Skin epidermis (tissue), 12 donors: ENCODE data around the gene INPP5K.
"Not testable (repeated sequence)": the region's sequence is repeated elsewhere in the genome, so short reads cannot be mapped to it uniquely, and the experiment has no call there.

Experiments used
- H3K27ac ChIP-seq, 21 experiments: fragments of 200-600 bp; sonication (generic) in 11 of 21; one replicate each; pipeline ENCODE4 v1.5.0; 2020; ENCODE audit warnings: mild to moderate bottlenecking in 3 of 21, inconsistent platforms in 2 of 21, moderate library complexity in 2 of 21
- H3K4me3 ChIP-seq, 7 experiments: fragments of 200-600 bp; sonication (generic) in 2 of 7; one replicate each; pipeline ENCODE4 v1.5.0; 2020; ENCODE audit warnings: inconsistent platforms in 2 of 7, mild to moderate bottlenecking in 2 of 7, moderate library complexity in 1 of 7

The INPP5K gene

GRCh38 chr17:1552932-1553331 lies 36.5 kb upstream of the INPP5K start:
- no peak overlapping the region for H3K4me3 ChIP-seq
- no peak overlapping the region for H3K27ac ChIP-seq

GRCh38 chr17:1551741-1552140 lies 35.3 kb upstream of the INPP5K start:
- Histone ChIP-seq H3K27ac (no peak overlapping the region), H3K4me3 (no peak overlapping the region)

- no peak overlapping the region for H3K27ac ChIP-seq
Measured at GRCh38 chr17:1548032-1548431, 31.6 kb upstream of the INPP5K start.

GRCh38 chr17:1546292-1546922 lies 30.0 kb upstream of the INPP5K start:
- Histone ChIP-seq H3K4me3 (no peak overlapping the region), H3K27ac (peak overlapping the region in 6 of 21 experiments; percentile 4 to 34 (median 13))

More at GRCh38 chr17:1548032-1548431, 31.6 kb upstream of the INPP5K start:
- no peak overlapping the region for H3K4me3 ChIP-seq

GRCh38 chr17:1545618-1546017 lies 29.2 kb upstream of the INPP5K start:
- Histone ChIP-seq H3K4me3 (no peak overlapping the region), H3K27ac (peak overlapping the region in 1 of 21 experiments; percentile 34)

GRCh38 chr17:1542316-1542715 lies 25.9 kb upstream of the INPP5K start:
- no peak overlapping the region for H3K4me3 ChIP-seq
- H3K27ac ChIP-seq = no peak overlapping the region

GRCh38 chr17:1541367-1541904 lies 25.0 kb upstream of the INPP5K start:
- no peak overlapping the region for H3K27ac ChIP-seq
- no peak overlapping the region for H3K4me3 ChIP-seq

- no peak overlapping the region for H3K27ac ChIP-seq
- no peak overlapping the region for H3K4me3 ChIP-seq
Measured at GRCh38 chr17:1539811-1540210, 23.4 kb upstream of the INPP5K start.

- Histone ChIP-seq H3K4me3 (no peak overlapping the region), H3K27ac (no peak overlapping the region)
Measured at GRCh38 chr17:1535737-1536136, 19.3 kb upstream of the INPP5K start.

- Histone ChIP-seq H3K27ac (no peak overlapping the region), H3K4me3 (no peak overlapping the region)
Measured at GRCh38 chr17:1533661-1534325, 17.4 kb upstream of the INPP5K start.

- Histone ChIP-seq H3K27ac (no peak overlapping the region), H3K4me3 (no peak overlapping the region)
Measured at GRCh38 chr17:1532836-1533602, 16.6 kb upstream of the INPP5K start.

- H3K27ac ChIP-seq = no peak overlapping the region
- H3K4me3 ChIP-seq = no peak overlapping the region
Measured at GRCh38 chr17:1529863-1530262, 13.5 kb upstream of the INPP5K start.

- peak overlapping the region in 1 of 21 experiments; percentile 37 for H3K27ac ChIP-seq
- H3K4me3 ChIP-seq = not testable (repeated sequence)
Measured at GRCh38 chr17:1526876-1527275, 10.5 kb upstream of the INPP5K start.

- Histone ChIP-seq H3K27ac (no peak overlapping the region), H3K4me3 (no peak overlapping the region)
Measured at GRCh38 chr17:1522626-1523025, 6.2 kb upstream of the INPP5K start.

- H3K27ac ChIP-seq = peak overlapping the region in 1 of 21 experiments; percentile 36
- no peak overlapping the region for H3K4me3 ChIP-seq
Measured at GRCh38 chr17:1521086-1521640, 4.8 kb upstream of the INPP5K start.

- no peak overlapping the region for H3K4me3 ChIP-seq
- no peak overlapping the region for H3K27ac ChIP-seq
Measured at GRCh38 chr17:1519678-1520077, 3.3 kb upstream of the INPP5K start.

GRCh38 chr17:1518410-1518809 lies 2.0 kb upstream of the INPP5K start:
- Histone ChIP-seq H3K27ac (no peak overlapping the region), H3K4me3 (no peak overlapping the region)

- Histone ChIP-seq H3K27ac (peak overlapping the region; percentile 76 to 95 (median 89)), H3K4me3 (peak overlapping the region; percentile 72 to 97 (median 92))
Measured at GRCh38 chr17:1515640-1516387, 598 bp downstream of the INPP5K start.

GRCh38 chr17:1512351-1512750 lies 4.1 kb downstream of the INPP5K start:
- Histone ChIP-seq H3K27ac (peak overlapping the region in 20 of 21 experiments; percentile 33 to 87 (median 78)), H3K4me3 (no peak overlapping the region)
